Body of pancreas (tissue), 4 donors: ENCODE measurements around the gene FIG4.

Experiments used
- POLR2A ChIP-seq, 3 donors: fragments of 450-650 bp; IDR thresholded peaks; one replicate each; pipeline ENCODE4 v1.6.1; 2016; ENCODE audit warnings: antibody characterized with exemption in 3 of 3, mild to moderate bottlenecking in 2 of 3
- TF ChIP-seq, protein P1 (sequence below), 7 experiments: fragments of 450-650 bp in 4 of 7; fragments of 200-600 bp in 3 of 7; sonication (generic) in 3 of 7; IDR thresholded peaks; one replicate each; pipeline ENCODE4 v1.5.1; 2016 to 2019; ENCODE audit warnings: antibody characterized with exemption in 7 of 7

- no peak for TF ChIP-seq POLR2A (IDR thresholded peaks at IDR 0.05)
- TF ChIP-seq, protein P1, sequence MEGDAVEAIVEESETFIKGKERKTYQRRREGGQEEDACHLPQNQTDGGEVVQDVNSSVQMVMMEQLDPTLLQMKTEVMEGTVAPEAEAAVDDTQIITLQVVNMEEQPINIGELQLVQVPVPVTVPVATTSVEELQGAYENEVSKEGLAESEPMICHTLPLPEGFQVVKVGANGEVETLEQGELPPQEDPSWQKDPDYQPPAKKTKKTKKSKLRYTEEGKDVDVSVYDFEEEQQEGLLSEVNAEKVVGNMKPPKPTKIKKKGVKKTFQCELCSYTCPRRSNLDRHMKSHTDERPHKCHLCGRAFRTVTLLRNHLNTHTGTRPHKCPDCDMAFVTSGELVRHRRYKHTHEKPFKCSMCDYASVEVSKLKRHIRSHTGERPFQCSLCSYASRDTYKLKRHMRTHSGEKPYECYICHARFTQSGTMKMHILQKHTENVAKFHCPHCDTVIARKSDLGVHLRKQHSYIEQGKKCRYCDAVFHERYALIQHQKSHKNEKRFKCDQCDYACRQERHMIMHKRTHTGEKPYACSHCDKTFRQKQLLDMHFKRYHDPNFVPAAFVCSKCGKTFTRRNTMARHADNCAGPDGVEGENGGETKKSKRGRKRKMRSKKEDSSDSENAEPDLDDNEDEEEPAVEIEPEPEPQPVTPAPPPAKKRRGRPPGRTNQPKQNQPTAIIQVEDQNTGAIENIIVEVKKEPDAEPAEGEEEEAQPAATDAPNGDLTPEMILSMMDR (IDR thresholded peaks at IDR 0.05) = no peak
Observed at GRCh38 chr6:109853951-109854350, 162.9 kb downstream of the FIG4 start.
